Gastrocnemius medialis (tissue), 4 donors: ENCODE results near the gene NDRG3.

Experiments used
- POLR2A ChIP-seq, 2 donors: fragments of 450-650 bp; IDR thresholded peaks; one replicate each; pipeline ENCODE4 v1.6.1; 2017; ENCODE audit warnings: antibody characterized with exemption in 2 of 2, mild to moderate bottlenecking in 2 of 2, moderate library complexity in 2 of 2
- TF ChIP-seq, protein P1 (sequence below), 5 experiments: fragments of 450-650 bp in 3 of 5; fragments of 200-600 bp in 2 of 5; sonication (generic) in 2 of 5; IDR thresholded peaks in 4 of 5; conservative IDR thresholded peaks in 1 of 5; 1 replicate in 4 of 5; 2 replicates in 1 of 5; pipeline ENCODE4 v1.5.1; 2016 to 2019; ENCODE audit warnings: antibody characterized with exemption in 5 of 5, mild to moderate bottlenecking in 3 of 5, moderate library complexity in 3 of 5

DNA sequence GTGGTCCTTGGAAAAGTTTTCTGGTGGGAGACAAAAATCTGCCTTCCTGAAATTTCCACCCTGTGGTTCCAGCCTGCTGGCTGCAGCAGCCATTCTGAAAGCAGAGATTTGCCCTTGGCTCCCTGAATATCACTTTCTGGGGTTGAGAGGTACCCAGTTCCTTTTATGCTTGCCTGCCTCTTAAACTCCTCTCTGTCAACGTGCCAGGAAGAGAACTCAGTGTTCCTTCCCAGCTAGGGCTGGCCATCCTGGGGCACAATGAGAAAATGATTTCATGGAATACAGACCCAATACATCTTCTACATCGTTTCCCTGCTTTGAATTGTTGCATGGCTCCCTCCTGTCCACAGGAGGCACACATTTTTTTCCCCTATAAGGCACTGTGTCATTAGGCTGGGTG lies 29.3 kb upstream of the NDRG3 start:
- TF ChIP-seq, protein P1, sequence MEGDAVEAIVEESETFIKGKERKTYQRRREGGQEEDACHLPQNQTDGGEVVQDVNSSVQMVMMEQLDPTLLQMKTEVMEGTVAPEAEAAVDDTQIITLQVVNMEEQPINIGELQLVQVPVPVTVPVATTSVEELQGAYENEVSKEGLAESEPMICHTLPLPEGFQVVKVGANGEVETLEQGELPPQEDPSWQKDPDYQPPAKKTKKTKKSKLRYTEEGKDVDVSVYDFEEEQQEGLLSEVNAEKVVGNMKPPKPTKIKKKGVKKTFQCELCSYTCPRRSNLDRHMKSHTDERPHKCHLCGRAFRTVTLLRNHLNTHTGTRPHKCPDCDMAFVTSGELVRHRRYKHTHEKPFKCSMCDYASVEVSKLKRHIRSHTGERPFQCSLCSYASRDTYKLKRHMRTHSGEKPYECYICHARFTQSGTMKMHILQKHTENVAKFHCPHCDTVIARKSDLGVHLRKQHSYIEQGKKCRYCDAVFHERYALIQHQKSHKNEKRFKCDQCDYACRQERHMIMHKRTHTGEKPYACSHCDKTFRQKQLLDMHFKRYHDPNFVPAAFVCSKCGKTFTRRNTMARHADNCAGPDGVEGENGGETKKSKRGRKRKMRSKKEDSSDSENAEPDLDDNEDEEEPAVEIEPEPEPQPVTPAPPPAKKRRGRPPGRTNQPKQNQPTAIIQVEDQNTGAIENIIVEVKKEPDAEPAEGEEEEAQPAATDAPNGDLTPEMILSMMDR (IDR thresholded peaks at IDR 0.05 in 4 of 5, conservative IDR thresholded peaks at IDR 0.05 in 1 of 5), result no peak
- TF ChIP-seq POLR2A (IDR thresholded peaks at IDR 0.05), result no peak
